8988T (cell line): ENCODE measurements around the gene ZFPL1.
A peak's percentile ranks its signal among the peaks of the same experiment; 100 is the strongest.
"Not testable (repeated sequence)": the region's sequence is repeated elsewhere in the genome, so short reads cannot be mapped to it uniquely, and the experiment has no call there.

Experiments used
- DNase-seq: peaks from one replicate; pipeline ENCODE4 v3.0.0; 2011

The ZFPL1 gene

DNA sequence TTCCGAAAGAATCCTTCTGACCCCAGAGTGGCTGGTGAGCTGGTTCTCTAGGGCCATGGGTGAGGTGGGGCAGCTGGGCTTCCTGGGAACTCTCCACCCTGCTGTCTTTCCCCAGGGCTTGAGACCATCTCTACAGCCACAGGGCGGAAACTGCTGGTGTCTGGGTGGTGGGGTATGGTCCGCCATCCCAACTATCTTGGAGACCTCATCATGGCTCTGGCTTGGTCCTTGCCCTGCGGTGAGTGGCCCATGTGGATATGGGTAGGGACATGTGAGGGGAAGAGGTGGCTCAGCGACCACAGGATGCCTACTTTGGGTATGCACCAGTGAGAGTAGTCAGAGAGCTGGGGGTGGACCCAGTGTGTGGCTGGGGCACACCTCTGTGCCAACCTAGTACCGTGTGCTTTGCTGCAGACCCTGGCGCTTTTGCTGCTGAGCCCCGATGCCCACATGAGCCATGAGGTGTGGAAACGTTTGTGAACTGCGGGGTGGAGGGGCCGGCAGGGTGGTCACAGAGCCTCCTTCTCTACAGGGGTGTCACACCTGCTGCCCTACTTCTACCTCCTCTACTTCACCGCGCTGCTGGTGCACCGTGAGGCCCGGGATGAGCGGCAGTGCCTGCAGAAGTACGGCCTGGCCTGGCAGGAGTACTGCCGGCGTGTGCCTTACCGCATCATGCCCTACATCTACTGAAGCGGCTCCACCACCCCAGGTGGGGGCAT lies 31.5 kb downstream of the ZFPL1 start:
- no peak for DNase-seq

DNA sequence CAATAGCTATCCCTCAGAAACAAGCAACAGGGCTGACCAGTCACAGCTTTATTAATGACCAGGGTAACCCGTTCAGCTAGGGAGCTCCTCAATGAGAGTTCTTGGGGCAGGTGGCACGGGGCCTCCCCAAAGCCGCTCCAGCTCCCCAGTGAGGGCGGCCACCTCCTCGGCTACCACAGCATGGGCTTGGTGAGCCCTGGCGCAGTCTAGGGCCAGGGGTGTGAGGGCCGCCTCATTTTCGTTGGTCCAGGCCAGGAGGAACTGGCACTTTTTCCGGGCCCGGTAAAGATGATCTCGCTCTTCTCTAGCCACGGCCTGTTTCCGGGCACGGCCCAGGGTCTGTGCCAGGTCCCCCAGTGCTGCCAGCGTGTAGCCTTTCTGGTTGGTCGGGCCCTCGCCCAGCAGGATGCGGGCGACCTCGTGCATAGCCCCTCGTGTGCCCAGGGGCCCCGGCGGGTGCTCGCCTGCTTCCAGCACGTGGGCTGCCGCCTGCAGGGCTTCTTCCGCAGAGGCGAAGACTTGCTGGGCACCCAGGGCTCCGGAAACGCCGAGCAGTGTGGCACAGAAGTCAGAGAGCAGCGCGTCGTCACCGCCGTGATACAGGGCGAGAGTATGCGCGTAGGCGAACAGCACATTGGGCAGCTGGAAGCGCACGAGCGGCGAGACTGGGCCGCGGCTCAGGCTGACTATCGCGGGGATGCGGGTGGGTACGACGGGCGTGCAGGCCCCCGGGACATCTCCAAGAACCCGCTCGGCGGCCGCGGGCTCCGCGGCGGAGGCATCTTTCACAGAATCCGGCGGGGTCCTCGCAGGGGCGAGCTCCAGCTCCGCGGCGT lies 32.6 kb downstream of the ZFPL1 start:
- DNase-seq = no peak

DNA sequence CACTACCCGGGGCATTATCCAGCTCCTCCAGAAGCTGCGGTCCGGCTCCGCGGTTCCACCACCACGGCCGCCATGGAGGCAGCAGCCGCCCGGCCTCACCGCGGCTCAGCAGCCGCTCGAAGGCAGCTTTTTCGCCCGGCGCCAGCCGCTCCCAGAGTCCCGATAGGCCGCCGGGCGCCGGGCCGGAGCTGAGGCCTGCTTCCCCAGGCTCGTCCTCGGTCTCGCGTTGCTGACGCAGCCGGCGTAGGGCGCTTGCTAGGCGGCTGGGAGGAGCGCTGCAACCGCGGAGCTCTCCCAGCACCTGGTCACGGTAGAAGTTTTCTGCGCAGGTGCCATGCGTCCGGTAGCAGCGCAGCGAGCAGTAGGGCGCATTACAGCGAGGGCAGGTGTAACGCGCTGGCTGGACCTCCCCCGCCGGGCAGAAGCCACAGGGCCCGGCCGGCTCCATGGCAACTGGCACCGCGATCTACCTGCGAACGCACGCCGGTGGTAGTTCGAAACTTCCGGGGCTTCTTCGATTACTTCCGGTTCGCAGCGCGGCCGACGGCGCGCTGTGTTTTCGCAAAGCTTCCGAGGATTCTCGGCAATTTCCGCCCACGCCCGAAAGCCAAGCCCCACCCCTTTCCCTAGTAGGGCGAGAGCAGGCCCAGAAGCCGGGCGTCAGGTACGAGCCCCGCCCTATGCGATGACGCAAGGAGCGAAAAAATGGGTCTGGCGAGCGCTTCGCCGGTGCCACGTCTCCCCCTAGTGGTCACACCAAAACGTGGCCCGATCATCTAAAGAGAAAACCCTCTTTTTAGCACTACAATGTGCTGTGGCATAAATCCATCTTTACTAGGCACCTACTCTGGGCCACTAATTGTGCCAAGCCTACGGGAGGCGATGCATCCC lies 33.4 kb downstream of the ZFPL1 start, which contains the start of gene ZNHIT2:
TSS of gene ZNHIT2 (minus strand) at position 496 of the 891 bp plus-strand sequence. CDS start at position 448, 48 bp downstream.
- peak; percentile 91 for DNase-seq

DNA sequence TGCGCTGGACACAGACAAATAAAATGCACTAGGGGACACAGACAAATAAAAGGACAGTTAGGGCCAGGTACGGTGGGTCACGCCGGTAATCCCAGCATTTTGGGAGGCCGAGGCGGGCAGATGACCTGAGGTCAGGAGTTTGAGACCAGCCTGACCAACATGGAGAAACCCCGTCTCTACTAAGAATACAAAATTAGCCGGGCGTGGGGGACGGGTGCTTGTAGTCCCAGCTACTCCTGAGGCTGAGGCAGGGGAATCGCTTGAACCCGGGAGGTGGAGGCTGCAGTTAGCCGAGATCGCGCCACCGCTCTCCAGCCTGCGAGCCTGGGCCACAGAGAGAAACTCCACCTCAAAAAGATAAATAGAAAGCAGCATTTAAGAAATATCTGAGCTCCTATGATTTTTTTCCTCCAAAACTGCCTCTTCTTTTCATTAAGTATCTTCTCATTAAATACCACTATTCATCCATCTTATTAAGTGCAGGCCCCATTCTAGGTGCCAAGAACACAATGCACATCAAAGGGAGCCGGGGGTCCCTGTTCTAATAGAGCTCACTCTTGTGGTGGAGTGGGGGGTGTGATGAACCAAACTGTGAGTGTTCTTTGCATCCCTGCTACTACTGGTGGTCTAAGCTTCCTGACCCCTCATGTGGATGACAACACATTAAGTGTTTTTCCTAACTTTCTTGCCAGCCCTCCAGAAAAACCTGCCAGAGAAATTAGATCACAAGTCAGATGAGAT lies 34.2 kb downstream of the ZFPL1 start:
- no peak for DNase-seq

DNA sequence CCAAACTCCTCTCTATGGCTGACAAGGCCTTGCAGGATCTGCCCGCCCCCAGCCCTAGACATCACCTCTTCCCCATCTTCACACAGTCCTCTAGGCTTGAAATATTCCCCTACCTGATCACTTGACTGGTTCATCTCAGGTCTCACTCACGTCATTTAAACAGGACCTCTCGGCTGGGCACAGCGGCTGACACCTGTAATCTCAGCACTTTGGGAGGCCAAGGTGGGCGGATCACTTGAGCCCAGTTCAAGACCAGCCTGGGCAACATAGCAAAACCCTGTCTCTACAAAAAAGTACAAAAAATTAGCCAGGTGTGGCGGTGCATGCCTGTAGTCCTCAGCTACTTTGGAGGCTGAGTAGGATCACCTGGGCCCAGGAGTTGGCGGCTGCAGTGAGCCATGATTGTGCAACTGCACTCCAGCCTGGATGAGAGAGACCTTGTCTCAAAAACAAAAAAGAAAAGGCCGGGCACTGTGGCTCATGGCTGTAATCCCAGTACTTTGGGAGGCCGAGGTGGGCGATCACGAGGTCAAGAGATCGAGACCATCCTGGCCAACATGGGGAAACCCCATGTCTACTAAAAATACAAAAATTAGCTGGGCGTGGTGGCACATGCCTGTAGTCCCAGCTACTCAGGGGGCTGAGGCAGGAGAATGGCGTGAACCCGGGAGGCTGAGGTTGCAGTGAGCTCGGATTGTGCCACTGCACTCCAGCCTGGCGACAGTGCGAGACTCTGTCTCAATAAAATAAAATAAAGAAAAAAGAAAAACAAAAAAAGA lies 35.1 kb downstream of the ZFPL1 start:
- not testable (repeated sequence) for DNase-seq

DNA sequence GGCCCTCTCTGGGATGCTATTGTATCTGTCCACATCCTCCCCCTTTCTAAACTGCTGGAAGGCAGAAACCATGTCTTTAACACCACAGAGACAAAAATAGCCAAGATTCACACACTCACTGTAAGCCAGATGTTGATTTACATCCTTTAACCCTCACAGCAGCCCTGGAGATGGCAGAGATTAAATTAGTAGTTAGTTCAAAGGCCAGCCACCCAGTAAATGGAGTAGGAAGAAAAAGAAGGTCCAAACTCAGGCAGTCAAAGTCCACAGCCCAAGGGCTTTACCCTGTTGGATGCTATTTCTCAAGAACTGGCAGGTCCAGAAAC lies 35.6 kb downstream of the ZFPL1 start:
- no peak for DNase-seq

DNA sequence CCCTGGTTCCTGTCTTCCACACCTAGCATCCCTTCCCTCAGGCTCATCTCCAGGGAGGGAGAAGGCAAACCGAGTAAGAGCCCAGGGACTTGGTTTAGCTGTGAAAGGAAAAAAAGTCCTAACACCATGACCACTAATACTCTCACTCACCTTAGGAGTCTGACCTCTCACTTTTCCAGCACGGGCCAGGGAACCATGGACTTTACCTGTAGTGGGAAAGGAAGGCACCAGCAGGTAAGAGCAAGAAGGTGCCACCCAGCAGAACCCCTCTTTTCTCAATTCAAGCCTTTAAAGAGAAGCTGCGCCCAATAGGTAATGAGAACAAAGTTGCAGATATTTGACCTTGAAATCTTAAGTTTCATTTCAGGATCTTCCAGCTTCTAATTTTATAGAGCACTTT lies 36.8 kb downstream of the ZFPL1 start:
- no peak for DNase-seq

DNA sequence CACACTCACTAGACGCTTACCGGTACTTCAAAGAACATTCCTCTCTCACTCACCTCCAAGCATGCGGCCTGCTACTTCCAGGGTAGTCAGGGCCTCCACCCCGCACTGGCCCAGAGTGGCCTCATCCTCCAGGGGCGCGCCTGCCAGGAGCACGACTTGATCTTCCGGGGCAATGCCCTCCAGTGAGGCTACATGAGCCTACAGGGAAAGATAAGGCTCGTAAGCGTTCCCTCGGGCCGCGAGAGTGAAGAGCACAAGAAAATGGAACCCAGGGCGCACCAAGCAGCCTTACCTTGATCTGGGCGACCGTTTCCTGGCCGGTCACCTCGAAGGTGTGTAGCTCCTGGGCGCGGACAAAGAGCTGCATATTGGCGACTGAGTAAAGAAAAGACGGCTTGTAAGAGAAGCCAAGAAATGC lies 37.4 kb downstream of the ZFPL1 start:
- no peak for DNase-seq

DNA sequence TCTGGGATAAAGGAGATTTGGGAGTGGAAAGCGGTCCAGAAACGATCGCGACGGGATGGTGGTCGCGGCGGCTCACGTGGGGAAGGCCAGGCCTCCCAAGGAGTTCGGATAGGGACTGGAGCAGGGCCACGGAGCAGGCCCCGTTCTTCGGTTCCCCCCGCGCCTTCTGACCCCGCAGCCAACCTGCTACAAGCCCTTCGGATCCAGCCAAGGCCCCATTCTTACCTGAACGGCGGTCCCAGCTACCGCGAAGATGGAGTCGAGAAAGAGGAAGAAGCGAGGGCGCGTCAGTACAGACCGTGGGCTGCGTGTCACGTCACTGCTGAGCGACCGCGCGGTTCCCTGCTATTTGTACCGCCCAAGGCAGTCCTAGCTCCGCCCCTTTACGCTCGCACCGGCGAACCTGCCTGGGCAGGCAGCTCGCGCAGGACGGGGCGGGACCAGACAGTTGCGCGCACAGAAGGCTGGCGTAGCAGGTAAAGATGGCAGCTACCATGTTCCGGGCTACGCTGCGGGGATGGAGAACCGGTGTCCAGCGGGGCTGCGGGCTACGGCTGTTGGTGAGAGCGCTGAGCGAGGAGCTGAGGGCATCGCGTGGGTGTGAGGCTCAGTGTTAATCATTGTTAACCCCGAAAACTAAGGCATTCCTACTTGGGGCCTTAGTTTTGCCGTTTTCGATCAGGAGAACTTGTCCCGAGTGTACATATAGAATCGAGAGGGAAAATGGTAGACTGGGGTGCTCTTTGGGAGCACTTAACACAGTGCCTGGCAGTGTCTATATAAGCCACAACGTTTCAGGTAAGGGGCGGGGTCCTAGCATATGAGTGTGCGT lies 38.1 kb downstream of the ZFPL1 start, which contains the start of the genes FAU and MRPL49:
TSS of gene FAU (minus strand) at position 270 of the 832 bp plus-strand sequence. CDS start 321 bp downstream, outside the sequence.
TSS of gene MRPL49 (plus strand) at position 457 of the 832 bp plus-strand sequence. CDS start at position 483, 26 bp downstream.
- peak; percentile 96 for DNase-seq

DNA sequence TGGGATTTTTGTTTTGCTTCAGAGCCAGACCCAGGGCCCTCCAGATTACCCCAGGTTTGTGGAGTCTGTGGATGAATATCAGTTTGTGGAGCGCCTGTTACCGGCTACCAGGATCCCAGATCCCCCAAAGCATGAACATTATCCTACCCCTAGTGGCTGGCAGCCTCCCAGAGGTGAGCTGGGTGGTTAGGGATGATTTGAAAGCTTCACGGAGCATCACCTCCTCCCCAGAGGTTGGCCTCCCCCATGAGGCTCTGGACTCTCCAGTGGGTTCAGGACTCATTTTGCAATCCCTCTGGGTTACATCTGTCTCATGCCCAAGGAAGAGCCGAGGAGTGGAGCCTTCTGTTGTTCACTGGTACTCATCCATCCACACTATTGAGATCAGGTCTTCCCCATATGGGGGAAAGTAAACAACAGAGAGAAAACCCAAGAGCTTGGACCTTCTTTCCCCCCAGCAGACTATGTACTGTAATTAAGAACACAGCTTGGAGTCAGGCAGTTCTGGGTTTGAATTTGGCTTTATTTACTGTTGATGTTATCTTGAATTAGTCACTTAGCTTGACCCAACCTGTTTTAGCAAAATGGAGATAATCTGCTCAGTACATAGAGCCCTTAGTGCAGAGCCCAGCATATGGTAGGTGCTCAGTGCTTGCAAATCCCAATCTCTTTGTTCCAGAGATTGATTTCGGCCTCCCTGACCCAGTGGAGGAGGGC lies 40.6 kb downstream of the ZFPL1 start:
- no peak for DNase-seq

DNA sequence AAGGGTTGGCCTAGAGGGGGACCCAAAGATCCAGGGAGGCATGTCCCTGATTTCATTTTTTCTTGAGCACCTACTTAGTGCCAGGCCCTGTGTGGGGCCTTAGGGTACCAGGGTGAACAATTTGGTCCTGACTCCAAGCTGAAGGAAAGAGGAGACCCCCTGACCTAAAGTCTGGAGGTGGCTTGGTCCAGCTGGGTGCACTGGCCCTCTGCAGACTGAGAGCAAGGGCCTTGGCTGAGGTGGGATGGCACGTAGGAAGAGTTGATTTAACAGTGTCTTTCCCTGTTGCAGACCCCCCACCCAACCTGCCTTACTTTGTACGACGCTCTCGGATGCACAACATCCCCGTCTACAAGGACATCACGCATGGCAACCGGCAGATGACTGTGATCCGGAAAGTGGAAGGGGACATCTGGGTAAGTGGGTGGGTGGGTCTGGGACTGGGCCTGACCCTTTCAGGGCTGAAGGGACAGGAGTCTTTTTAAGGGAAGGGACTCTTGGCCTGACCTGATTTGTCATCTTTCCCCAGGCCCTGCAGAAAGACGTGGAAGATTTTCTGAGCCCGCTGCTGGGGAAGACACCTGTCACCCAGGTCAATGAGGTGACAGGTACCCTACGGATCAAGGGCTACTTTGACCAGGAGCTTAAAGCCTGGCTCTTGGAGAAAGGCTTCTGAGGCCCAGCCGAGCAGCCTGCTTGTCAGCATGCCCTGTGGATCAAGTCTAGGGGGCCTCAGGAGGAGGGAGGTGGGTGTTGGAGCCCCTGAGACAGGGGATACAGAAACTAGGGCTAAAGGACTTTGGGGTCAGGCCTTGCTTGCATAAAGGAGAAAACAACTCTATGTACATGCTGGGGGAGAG lies 41.4 kb downstream of the ZFPL1 start:
- DNase-seq = no peak

DNA sequence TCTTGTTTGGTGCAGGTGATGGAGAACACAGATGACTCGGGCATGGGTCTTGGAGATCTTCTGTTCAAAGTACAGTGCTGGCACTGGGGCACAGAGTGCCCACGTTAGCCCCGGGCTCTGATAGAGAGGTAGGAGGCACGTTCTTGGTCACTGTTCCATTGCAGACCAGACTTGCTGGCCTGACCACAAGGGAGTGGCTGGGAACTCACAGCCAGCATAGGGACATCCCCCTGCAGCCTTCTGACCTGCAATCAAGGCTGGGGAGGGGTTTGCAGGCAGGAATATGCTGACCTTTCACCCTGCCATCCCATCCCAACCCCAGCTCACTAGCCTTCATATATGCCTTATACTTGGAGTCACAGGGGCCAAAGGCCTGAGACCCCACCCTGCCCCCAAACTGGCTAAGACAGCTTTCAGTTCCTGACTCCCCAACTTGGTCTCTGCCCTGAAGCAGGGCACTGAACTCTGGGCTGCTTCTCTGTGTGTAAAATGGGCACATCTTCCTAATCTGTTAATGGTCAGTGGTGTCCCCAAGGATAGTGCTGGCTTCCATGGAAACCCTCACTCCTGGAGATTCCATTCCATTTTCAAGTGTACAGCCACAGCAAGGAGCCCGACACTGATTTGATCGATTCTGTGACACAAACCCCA lies 42.7 kb downstream of the ZFPL1 start:
- DNase-seq = no peak

DNA sequence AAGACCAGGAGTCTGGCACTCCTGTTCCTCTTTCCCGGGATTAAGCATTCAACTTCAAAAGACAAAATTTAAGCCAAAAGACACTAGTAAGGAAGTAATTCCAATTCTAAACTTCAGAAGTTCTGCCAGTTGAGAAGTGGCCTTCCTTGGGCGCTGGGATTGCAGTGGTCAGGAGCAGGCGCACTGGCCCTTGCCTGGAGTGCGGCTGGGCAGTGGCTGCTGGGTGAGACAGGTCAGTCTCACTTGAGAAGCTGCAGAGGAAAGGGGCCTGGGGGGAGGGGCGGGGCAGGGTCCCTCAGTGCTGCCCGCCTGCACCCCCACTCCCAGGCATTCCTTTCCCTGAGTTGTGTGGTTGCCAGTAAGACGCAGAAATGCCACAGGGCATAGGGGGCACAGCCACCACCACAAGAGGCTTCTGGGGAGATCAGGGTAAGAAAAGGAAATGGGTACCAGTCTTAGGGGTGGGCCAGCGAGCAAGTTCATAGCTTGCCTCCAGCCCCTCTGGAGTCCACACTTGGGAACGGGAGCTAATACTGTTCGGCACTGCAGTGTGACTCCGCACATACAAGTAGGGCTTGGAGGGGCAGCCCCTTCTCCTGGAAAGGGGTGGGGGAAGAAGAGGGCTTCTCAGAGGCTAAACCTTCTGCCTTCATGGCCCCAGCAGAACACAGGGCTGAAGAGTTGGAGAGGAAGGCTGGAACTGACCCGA lies 43.6 kb downstream of the ZFPL1 start:
- no peak for DNase-seq

DNA sequence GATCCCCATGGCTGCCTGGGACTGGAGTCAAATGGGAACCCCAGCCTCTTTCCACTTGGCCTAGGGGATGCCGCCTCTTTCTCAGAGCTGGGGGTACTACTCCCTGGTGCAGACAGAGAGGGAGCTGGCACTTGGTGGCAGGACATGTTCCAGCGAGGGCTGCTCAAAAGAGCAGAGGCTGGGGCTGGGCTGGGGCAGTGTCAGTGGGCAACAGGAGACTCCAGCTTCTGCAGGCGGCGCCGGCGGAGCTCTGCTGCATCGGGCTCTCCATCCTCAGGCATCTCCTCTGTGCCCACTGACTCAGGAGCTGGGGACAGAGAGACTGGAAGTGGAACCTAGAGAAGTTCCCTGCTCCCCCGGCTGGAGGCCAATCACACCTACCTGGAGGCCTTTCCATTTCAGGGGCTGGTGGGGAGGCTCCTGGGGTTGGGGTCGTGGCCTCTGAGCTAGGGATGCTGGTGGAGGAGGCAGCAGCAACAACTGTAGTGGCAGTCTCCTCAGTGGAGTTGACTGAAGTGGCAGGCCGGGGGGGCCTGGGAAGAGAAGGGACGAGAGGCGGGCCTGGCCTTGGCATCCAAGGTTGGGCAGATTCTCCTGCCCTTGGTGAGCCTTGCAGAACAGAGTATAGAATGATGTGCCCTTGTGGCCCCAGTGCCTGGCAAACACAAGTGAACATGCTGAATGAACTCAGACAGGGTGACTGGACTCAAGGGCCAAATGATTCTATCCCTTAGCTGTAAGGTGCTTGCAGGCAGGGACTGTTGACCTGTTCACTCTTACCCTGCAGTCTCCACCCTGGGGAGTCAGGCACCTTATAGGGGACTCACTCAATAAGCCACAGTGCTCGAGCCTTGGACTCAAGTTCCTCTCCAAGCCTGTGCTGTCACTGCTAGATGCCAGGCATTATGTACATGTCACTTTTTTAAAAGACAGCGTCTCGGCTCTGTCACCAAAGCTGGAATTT lies 44.4 kb downstream of the ZFPL1 start:
- DNase-seq = no peak

DNA sequence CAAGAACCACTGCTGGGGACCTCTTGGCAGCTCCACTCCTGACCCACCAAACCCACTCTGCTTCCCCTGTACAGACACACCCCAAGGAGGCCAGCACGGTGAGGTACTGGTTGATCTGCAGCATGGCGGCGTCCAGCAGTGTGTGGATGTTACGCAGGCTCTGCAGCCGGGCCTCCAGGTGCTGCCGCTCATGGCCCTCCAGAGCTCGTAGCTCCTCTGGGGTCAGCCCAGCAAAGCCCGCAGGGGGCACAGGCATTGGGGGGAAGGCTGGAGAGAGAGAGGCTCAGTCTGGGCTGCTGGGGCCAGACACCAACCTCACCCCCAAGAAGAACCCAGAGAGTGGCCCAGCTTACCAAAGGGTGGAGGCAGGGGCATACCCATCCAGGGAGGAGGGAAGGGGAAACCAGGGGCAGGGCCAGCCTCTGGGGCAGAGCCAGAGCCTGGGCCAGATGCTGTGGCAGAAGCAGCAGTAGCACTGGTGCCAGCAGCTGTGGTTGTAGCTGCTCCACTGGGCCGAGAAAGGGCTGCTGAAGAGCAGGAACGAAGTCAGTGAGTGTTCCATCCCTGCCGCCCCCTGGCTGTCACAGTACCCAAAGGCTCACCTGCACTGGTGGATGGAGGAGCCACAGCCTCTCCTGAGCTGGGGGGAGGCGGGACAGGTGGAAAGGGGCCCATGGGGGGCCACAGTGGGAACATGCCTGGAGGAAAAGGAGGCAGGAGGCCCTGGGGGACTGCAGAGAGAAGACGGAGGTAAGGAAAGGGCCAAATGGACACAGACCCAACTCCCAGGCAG lies 45.8 kb downstream of the ZFPL1 start:
- no peak for DNase-seq
